ENCODE measurements around the gene MICALL2.
A peak's percentile ranks its signal among the peaks of the same experiment; 100 is the strongest.

MICALL2 gene

GRCh38 chr7:1408466-1408865 lies 50.8 kb downstream of the MICALL2 start:
- TF ChIP-seq CTCF (IDR thresholded peaks at IDR 0.05; ENCODE audit: low read length, missing control alignments): no peak
- DNase-seq (ENCODE audit: low read depth): no peak
- H3K4me3 ChIP-seq (replicated peaks; ENCODE audit: low read depth, low read length): no peak overlapping the region

- TF ChIP-seq CTCF (IDR thresholded peaks at IDR 0.05; ENCODE audit: low read length, missing control alignments): no peak
- H3K4me3 ChIP-seq (replicated peaks; ENCODE audit: low read depth, low read length): no peak overlapping the region
Observed at GRCh38 chr7:1407892-1408291, 51.4 kb downstream of the MICALL2 start.

GRCh38 chr7:1404898-1405548 lies 54.2 kb downstream of the MICALL2 start:
- DNase-seq (ENCODE audit: low read depth): no peak
- TF ChIP-seq CTCF (IDR thresholded peaks at IDR 0.05; ENCODE audit: low read length, missing control alignments): no peak
- no peak overlapping the region for H3K4me3 ChIP-seq (replicated peaks; ENCODE audit: low read depth, low read length)

More at GRCh38 chr7:1407892-1408291, 51.4 kb downstream of the MICALL2 start:
- DNase-seq (ENCODE audit: low read depth): no peak

DNA sequence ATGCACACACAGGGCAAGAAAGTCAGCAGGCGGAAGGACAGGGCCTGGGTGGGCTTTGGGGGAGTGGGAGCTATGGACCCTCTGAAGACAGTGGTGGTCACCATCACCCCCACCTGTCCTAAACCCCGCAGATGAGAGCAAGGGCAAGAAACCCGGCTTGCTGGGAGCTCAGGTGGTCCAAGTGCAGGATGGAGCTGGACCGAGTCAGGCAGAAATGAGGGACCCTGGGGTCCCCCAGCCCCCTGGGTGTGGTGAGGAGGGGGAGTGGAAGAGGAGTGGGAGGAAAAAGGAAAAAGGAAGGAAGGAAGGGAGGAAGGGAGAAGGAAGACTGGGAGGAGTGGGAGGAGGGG lies 54.8 kb downstream of the MICALL2 start:
- DNase-seq (ENCODE audit: low read depth): no peak
- no peak overlapping the region for H3K4me3 ChIP-seq (replicated peaks; ENCODE audit: low read depth, low read length)

GRCh38 chr7:1403638-1404459 lies 55.4 kb downstream of the MICALL2 start:
- DNase-seq (ENCODE audit: low read depth): peak; percentile 54
- no peak overlapping the region for H3K4me3 ChIP-seq (replicated peaks; ENCODE audit: low read depth, low read length)
- TF ChIP-seq CTCF (IDR thresholded peaks at IDR 0.05; ENCODE audit: low read length, missing control alignments): peak; percentile 12

More for the DNA sequence above, 54.8 kb downstream of the MICALL2 start:
- TF ChIP-seq CTCF (IDR thresholded peaks at IDR 0.05; ENCODE audit: low read length, missing control alignments): no peak

- no peak overlapping the region for H3K4me3 ChIP-seq (replicated peaks; ENCODE audit: low read depth, low read length)
- no peak for DNase-seq (ENCODE audit: low read depth)
- TF ChIP-seq CTCF (IDR thresholded peaks at IDR 0.05; ENCODE audit: low read length, missing control alignments): no peak
Observed at GRCh38 chr7:1402791-1403637, 56.3 kb downstream of the MICALL2 start.
